Endothelial cell of hepatic sinusoid (primary cell): ENCODE measurements around the gene TRIM46.

Source experiments
- in situ Hi-C: cut with HindIII; loops from 2 replicates; pipeline ENCODE4 v1.10.0; 2017; ENCODE audit warnings: low sequenced_read_pairs

The TRIM46 gene

GRCh38 chr1:155173478-155174323 is at the start of gene TRIM46:
Gene TRIM46, plus strand, starts transcription at chr1:155173849. Its CDS starts 118 bp downstream, at chr1:155173967.
- in situ Hi-C loops = no loop called here

GRCh38 chr1:155124503-155125463 is 48.9 kb upstream of the TRIM46 start:
- in situ Hi-C loops = no loop called here

GRCh38 chr1:155125511-155125945 is 48.1 kb upstream of the TRIM46 start:
- in situ Hi-C loops = no loop called here

- in situ Hi-C loops = no loop called here
These were observed 47.6 kb upstream of the TRIM46 start for GRCh38 chr1:155125946-155126555.

GRCh38 chr1:155126556-155127104 is 47.0 kb upstream of the TRIM46 start:
- in situ Hi-C loops = no loop called here

- in situ Hi-C loops = no loop called here
These were observed 46.3 kb upstream of the TRIM46 start, which contains the start of gene EFNA1 for GRCh38 chr1:155127105-155127966. Gene EFNA1, plus strand, starts transcription at chr1:155127876. Its CDS starts 102 bp downstream, at chr1:155127978.

GRCh38 chr1:155127967-155128754 is 45.5 kb upstream of the TRIM46 start:
- in situ Hi-C loops = no loop called here

- in situ Hi-C loops = no loop called here
These were observed 44.7 kb upstream of the TRIM46 start for GRCh38 chr1:155128755-155129473.

GRCh38 chr1:155130272-155131006 is 43.2 kb upstream of the TRIM46 start:
- in situ Hi-C loops = no loop called here

GRCh38 chr1:155131285-155131684 is 42.4 kb upstream of the TRIM46 start:
- in situ Hi-C loops = no loop called here

GRCh38 chr1:155131856-155132255 is 41.8 kb upstream of the TRIM46 start:
- in situ Hi-C loops = no loop called here

- in situ Hi-C loops = no loop called here
These were observed 39.8 kb upstream of the TRIM46 start for GRCh38 chr1:155133799-155134281.

GRCh38 chr1:155134322-155134721 is 39.3 kb upstream of the TRIM46 start:
- in situ Hi-C loops = no loop called here

GRCh38 chr1:155134880-155135414 is 38.7 kb upstream of the TRIM46 start:
- in situ Hi-C loops = loop anchor here (5.0 kb wide), 1 partner anchor 47 kb away; no protein-coding TSS in a partner anchor

GRCh38 chr1:155135415-155136028 is 38.1 kb upstream of the TRIM46 start, which contains the start of gene SLC50A1:
Gene SLC50A1, plus strand, starts transcription at chr1:155135852. Its CDS starts 60 bp downstream, at chr1:155135912.
- in situ Hi-C loops = loop anchor here (5.0 kb wide), 1 partner anchor 47 kb away; no protein-coding TSS in a partner anchor

- in situ Hi-C loops = loop anchor here (5.0 kb wide), 1 partner anchor 46 kb away; no protein-coding TSS in a partner anchor
These were observed 36.9 kb upstream of the TRIM46 start for GRCh38 chr1:155136748-155137147.
